ENCODE results near the gene SIRT2. TPM values are rescaled to one million over a fixed set of nuclear protein-coding genes. Genes with fewer than 3 reads are reported as not detected.

Gene SIRT2
- total RNA-seq, 1 experiment from 2014 or later = 162 TPM

- no peaks in the 10 kb centered on the region for H3K36me3 ChIP-seq (ENCODE audit: control insufficient read depth, insufficient read depth, low read length)
- TF ChIP-seq POLR2AphosphoS5 (IDR thresholded peaks at IDR 0.05; ENCODE audit: low read depth, low read length) = no peak
- ChIA-PET POLR2A (no interaction called here), CTCF (interaction anchor here (0.6 kb wide), 1 partner anchor 657 kb away, joined by 4 read pairs; no protein-coding TSS in a partner anchor)
- intact Hi-C loops (cut with micrococcal nuclease; ENCODE audit: unreplicated experiment) (no loop called here), in situ Hi-C loops (cut with HindIII; ENCODE audit: low pct_unique_long_range_greater_than_20kb, low sequenced_read_pairs) (no loop called here)
- DNase-seq (ENCODE audit: low read depth, low spot score) (no peak), ATAC-seq (no peak)
- no peaks in the 10 kb centered on the region for H3K9me3 ChIP-seq (ENCODE audit: control insufficient read depth, insufficient read depth, low read depth, low read length)
- no peaks in the 10 kb centered on the region for H3K27me3 ChIP-seq (ENCODE audit: control insufficient read depth, insufficient read depth, low read length)
- H3K4me1 ChIP-seq (ENCODE audit: control insufficient read depth, insufficient read depth, low read length) = peaks cover 4% of the 10 kb centered on the region
- H3K27ac ChIP-seq (ENCODE audit: low read length) = no peak overlapping the region
- H3K4me3 ChIP-seq (ENCODE audit: low read depth in 2 of 2, low read length in 2 of 2) = no peak overlapping the region
- BruUV-seq (replicated peaks) = no TSS peak
These were observed 6.1 kb downstream of the SIRT2 start for GRCh38 chr19:38893341-38893771.

DNA sequence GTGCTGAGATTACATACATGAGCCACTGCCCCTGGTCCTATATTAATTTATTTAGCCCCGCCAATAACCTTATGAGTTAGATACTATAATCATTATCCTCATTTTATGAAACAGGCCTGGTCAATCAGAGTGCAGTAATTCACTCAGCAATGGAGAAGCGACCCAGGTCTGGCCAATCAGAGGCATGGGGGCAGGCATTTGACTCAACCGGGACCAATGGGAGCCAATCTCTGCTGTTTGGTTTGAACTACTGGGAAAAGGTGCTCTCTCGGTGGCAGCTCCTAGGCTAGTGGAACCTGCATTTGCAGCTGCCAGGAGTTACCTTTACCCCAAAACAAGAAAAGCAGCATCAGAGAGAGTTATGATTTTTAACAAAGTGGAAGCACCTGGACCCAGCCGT lies 6.6 kb downstream of the SIRT2 start:
- Histone ChIP-seq H3K4me3 (ENCODE audit: low read depth in 2 of 2, low read length in 2 of 2) (no peak overlapping the region), H3K4me1 (ENCODE audit: control insufficient read depth, insufficient read depth, low read length) (no peaks in the 10 kb centered on the region), H3K27me3 (ENCODE audit: control insufficient read depth, insufficient read depth, low read length) (no peaks in the 10 kb centered on the region), H3K36me3 (ENCODE audit: control insufficient read depth, insufficient read depth, low read length) (no peaks in the 10 kb centered on the region), H3K9me3 (ENCODE audit: control insufficient read depth, insufficient read depth, low read depth, low read length) (no peaks in the 10 kb centered on the region), H3K27ac (ENCODE audit: low read length) (no peak overlapping the region)
- no peak for ATAC-seq
- intact Hi-C loops (cut with micrococcal nuclease; ENCODE audit: unreplicated experiment) (no loop called here), in situ Hi-C loops (cut with HindIII; ENCODE audit: low pct_unique_long_range_greater_than_20kb, low sequenced_read_pairs) (no loop called here)
- TF ChIP-seq SIN3A (IDR thresholded peaks at IDR 0.05; ENCODE audit: borderline replicate concordance, insufficient read depth, low read depth, low read length) (no peak), TCF7L2 (IDR thresholded peaks at IDR 0.05; ENCODE audit: low read depth, low read length) (no peak), POLR2AphosphoS5 (IDR thresholded peaks at IDR 0.05; ENCODE audit: low read depth, low read length) (no peak)
- TF ChIP-seq, protein P1, sequence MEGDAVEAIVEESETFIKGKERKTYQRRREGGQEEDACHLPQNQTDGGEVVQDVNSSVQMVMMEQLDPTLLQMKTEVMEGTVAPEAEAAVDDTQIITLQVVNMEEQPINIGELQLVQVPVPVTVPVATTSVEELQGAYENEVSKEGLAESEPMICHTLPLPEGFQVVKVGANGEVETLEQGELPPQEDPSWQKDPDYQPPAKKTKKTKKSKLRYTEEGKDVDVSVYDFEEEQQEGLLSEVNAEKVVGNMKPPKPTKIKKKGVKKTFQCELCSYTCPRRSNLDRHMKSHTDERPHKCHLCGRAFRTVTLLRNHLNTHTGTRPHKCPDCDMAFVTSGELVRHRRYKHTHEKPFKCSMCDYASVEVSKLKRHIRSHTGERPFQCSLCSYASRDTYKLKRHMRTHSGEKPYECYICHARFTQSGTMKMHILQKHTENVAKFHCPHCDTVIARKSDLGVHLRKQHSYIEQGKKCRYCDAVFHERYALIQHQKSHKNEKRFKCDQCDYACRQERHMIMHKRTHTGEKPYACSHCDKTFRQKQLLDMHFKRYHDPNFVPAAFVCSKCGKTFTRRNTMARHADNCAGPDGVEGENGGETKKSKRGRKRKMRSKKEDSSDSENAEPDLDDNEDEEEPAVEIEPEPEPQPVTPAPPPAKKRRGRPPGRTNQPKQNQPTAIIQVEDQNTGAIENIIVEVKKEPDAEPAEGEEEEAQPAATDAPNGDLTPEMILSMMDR (IDR thresholded peaks at IDR 0.05) = no peak
- TF ChIP-seq, protein P2, sequence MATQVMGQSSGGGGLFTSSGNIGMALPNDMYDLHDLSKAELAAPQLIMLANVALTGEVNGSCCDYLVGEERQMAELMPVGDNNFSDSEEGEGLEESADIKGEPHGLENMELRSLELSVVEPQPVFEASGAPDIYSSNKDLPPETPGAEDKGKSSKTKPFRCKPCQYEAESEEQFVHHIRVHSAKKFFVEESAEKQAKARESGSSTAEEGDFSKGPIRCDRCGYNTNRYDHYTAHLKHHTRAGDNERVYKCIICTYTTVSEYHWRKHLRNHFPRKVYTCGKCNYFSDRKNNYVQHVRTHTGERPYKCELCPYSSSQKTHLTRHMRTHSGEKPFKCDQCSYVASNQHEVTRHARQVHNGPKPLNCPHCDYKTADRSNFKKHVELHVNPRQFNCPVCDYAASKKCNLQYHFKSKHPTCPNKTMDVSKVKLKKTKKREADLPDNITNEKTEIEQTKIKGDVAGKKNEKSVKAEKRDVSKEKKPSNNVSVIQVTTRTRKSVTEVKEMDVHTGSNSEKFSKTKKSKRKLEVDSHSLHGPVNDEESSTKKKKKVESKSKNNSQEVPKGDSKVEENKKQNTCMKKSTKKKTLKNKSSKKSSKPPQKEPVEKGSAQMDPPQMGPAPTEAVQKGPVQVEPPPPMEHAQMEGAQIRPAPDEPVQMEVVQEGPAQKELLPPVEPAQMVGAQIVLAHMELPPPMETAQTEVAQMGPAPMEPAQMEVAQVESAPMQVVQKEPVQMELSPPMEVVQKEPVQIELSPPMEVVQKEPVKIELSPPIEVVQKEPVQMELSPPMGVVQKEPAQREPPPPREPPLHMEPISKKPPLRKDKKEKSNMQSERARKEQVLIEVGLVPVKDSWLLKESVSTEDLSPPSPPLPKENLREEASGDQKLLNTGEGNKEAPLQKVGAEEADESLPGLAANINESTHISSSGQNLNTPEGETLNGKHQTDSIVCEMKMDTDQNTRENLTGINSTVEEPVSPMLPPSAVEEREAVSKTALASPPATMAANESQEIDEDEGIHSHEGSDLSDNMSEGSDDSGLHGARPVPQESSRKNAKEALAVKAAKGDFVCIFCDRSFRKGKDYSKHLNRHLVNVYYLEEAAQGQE (IDR thresholded peaks at IDR 0.05; ENCODE audit: insufficient read depth in 1 of 2, low read depth in 2 of 2, low read length in 1 of 2) = no peak
- CTCF ChIA-PET = no interaction called here
- BruUV-seq (replicated peaks) = no TSS peak
- DNase-seq (ENCODE audit: low read depth, low spot score) = no peak
- POLR2A ChIA-PET = no interaction called here

DNA sequence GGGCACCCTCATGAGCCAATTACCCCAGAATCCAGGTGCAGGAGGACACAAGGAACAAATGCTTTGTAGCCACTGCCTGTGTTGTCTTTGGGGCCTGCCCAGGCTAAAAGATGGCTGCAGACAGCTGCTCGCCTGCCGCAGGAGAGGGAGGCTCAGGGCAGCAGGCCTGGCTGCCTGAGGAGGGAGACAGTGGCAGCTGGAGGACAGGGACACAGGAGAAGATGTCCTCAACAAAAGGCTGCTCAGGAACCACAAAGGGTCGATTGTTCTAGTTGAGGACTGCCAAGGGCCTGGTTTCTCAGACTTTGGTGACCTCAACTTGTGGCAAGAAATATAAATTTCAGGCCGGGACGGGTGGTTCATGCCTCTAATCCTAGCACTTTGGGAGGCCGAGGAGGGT lies 7.6 kb downstream of the SIRT2 start:
- ChIA-PET POLR2A (interaction anchor here (0.7 kb wide), 1 partner anchor 32 kb away, joined by 5 read pairs; no protein-coding TSS in a partner anchor), CTCF (no interaction called here)
- TF ChIP-seq SIN3A (IDR thresholded peaks at IDR 0.05; ENCODE audit: borderline replicate concordance, insufficient read depth, low read depth, low read length) (no peak), TCF7L2 (IDR thresholded peaks at IDR 0.05; ENCODE audit: low read depth, low read length) (no peak), POLR2AphosphoS5 (IDR thresholded peaks at IDR 0.05; ENCODE audit: low read depth, low read length) (no peak)
- TF ChIP-seq, protein P1 (IDR thresholded peaks at IDR 0.05) = no peak
- TF ChIP-seq, protein P2 (IDR thresholded peaks at IDR 0.05; ENCODE audit: insufficient read depth in 1 of 2, low read depth in 2 of 2, low read length in 1 of 2) = no peak
- BruUV-seq (replicated peaks) = no TSS peak
- intact Hi-C loops (cut with micrococcal nuclease; ENCODE audit: unreplicated experiment) (no loop called here), in situ Hi-C loops (cut with HindIII; ENCODE audit: low pct_unique_long_range_greater_than_20kb, low sequenced_read_pairs) (no loop called here)
- Histone ChIP-seq H3K27me3 (ENCODE audit: control insufficient read depth, insufficient read depth, low read length) (no peaks in the 10 kb centered on the region), H3K9me3 (ENCODE audit: control insufficient read depth, insufficient read depth, low read depth, low read length) (no peaks in the 10 kb centered on the region), H3K4me3 (ENCODE audit: low read depth in 2 of 2, low read length in 2 of 2) (no peak overlapping the region), H3K36me3 (ENCODE audit: control insufficient read depth, insufficient read depth, low read length) (no peaks in the 10 kb centered on the region), H3K27ac (ENCODE audit: low read length) (no peak overlapping the region), H3K4me1 (ENCODE audit: control insufficient read depth, insufficient read depth, low read length) (no peaks in the 10 kb centered on the region)
- ATAC-seq = no peak
- no peak for DNase-seq (ENCODE audit: low read depth, low spot score)

Measured in Panc1 (cell line).